ENCODE data around the gene HSD17B13.

GRCh38 chr4:87360338-87360935, 37.8 kb upstream of the HSD17B13 start:
- TF ChIP-seq POLR2A (IDR thresholded peaks at IDR 0.05; ENCODE audit: low read length): no peak
- TF ChIP-seq GATA1 (IDR thresholded peaks at IDR 0.05; ENCODE audit: low read depth, low read length): no peak

Data from erythroblast (primary cell).